ENCODE data around the gene HSD17B13.
"Not testable (repeated sequence)": the region's sequence is repeated elsewhere in the genome, so short reads cannot be mapped to it uniquely, and the experiment has no call there.

Gene HSD17B13, protein sequence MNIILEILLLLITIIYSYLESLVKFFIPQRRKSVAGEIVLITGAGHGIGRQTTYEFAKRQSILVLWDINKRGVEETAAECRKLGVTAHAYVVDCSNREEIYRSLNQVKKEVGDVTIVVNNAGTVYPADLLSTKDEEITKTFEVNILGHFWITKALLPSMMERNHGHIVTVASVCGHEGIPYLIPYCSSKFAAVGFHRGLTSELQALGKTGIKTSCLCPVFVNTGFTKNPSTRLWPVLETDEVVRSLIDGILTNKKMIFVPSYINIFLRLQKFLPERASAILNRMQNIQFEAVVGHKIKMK

DNA sequence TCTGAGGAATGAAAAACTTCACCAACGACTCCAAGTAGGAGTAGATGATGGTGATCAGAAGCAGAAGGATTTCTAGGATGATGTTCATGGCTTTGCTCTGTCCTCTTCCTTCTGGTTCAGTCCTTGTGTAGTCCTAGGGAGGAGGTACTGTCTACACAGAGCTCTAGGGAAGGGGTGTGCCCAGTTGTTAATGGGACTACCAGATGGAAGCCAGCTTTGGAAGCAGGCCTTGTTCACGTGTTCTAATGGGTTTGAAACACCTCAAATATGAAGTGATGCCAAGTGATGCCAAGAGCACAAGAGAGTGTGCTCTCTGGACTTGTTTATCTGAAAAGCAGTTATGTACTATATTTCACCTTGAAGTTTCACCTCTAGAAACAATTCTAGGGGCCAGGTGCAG lies at the start of gene HSD17B13:
HSD17B13 (minus strand) TSS at position 129 of the 400 bp plus-strand sequence; CDS start at position 88, 41 bp downstream.
- DNase-seq, result no peak

DNA sequence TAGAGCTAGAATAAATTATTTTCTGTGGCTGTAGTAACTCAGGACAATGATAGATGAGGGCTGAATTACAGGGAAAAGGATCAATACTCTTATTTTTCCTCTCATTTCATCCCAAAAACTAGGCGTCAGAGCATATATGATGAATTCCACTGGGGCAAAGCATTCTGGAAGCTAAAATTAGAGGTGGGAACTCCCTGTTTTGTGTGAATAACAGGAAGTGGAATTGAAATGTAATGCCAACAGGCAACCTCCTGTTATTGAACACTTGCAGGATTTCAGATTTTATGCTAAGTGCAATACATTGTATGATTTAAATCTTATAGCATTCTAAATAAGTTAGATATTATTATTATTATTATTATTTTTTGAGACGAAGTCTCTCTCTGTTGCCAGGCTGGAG lies 47.4 kb upstream of the HSD17B13 start:
- no peak for DNase-seq

DNA sequence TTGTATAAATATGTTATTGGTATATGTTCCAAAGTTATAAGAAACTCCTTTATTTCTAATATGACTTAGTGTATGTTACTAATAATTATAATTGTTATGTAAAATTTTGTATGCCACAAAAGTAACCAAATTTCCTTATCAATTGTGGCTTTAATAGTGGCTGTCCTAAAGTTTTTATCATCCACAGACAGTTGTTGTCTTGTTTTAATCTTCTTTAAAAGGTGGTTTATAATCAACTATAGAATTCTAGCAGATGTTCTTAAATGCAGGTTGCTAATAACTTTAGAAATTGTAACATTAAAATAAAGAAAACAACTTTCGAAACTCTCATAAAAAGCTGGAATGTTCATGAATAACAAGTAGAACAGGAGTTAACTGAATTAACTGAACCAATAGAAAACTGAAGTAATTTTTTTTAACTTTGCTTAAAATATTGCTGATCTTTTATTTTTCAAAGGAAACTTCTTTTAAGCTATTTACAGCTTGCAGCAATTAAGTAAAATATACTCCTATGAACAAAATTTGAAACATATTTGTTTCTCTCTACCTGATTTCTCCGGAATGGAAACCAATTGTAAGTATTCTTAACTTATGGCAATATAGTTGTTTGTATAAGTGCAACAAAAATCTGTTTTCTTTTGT lies 44.0 kb upstream of the HSD17B13 start:
- no peak for DNase-seq

DNA sequence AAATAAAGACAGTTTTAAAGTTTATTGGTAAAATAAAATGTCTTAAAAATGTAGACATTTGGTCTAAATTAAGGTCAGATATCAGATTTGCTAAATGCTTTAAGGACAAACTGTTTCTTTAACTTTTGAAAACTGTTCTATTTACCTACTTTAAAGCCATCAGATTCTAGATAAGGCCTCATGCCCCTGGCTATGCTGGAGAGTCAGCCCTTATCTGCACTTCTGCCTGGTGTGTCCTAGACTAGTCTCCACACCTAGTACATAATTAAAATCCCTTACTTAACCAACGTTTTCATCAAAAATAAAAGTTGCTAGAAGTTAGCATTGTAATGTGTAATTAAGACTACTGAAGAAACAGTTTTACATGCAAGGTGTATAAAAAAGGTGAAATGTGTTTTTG lies 42.7 kb upstream of the HSD17B13 start:
- no peak for DNase-seq

DNA sequence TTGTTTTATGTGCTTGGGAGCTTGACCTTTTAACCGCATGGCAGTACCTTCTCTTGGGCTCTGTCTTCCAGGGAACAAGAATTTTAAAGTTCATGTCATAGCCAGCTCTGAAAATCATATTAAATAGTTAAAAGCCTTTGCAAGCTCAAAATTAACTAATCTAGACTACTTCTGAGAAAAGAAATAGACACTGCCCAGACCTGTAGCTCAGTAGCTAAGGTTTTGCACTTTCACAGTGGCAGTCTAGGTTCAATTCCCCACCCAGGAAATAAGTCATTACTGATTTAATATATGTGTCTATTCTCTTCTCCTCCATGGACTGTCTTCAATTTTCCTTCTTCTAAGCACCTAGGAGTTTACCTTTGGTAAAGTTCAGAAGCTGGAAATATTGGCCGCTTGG lies 40.9 kb upstream of the HSD17B13 start:
- DNase-seq, result no peak

DNA sequence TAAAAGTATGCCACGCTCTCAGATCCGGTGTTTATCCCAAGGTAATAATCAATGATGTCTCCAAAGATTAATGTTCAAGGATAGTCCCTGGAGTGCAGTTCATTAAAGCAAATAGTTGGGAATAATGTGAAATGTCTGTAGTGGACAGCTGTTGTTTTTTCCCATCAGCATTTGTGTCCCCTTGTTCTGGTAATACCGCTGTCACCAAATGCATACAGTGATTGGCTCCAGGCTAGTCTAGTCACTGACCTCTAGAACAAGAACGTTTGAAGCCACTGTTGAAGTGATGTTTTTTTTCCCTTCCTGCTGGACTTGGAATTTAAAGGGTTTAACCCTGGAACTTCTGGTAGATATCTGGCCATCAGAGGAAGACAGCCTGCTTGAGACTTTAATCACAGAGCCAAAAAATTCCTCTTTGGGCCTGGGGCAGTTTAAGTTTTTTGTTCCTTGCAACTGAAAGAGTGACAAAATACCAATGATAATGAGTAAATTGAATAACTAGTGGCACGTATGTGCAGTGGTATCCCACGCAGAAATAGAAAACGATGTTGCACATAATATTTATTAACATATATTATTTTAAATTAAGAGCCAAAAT lies 37.8 kb upstream of the HSD17B13 start:
- no peak for DNase-seq

DNA sequence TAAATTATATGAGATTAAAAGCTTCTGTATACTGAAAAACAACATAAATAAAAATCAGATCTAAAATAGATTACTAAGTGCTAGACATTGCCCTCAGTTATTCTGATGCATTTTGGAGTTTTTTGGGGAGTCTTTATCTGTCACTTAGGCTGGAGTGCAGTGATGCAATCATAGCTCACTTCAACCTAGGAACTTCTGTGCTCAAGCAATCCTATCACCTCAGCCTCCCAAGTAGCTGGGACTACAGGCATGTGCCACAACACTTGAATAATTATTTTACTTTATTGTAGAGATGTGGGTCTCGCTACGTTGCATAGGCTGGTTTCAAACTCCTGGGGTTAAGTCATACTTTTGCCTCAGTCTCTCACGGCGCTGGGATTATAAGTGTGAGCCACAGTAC lies 36.6 kb upstream of the HSD17B13 start:
- no peak for DNase-seq

DNA sequence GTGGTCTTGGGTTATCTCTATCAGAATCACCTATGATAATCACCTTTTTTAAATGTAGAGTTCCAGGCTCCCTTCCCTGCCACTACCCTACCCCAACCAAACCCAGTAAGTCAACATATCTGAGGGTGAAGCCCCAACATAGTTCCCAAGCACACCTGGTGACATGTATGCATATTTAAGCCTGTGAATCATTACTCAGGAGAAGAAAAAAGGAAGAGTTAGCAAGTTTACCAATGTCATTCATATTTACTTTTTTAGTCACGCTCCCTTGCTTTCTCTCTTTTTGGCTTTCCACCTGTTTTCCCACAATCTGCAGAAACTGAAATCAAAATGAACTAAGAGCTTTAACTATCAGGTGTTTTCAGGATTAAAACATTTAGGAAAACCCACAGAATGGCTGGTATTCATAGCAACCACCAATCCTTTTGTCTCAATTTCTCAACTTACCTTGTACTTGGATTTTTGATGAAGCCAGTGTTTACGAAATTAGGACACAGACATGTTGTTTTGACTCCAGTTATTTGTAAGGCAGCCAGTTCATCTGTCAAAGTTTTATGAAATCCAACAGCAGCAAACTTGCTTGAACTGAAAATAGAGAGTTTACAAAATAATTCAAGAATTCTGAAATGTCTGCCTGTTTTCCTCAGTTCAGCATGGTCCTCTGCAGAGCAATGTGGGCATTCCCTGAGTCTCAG lies 34.3 kb upstream of the HSD17B13 start:
- no peak for DNase-seq

DNA sequence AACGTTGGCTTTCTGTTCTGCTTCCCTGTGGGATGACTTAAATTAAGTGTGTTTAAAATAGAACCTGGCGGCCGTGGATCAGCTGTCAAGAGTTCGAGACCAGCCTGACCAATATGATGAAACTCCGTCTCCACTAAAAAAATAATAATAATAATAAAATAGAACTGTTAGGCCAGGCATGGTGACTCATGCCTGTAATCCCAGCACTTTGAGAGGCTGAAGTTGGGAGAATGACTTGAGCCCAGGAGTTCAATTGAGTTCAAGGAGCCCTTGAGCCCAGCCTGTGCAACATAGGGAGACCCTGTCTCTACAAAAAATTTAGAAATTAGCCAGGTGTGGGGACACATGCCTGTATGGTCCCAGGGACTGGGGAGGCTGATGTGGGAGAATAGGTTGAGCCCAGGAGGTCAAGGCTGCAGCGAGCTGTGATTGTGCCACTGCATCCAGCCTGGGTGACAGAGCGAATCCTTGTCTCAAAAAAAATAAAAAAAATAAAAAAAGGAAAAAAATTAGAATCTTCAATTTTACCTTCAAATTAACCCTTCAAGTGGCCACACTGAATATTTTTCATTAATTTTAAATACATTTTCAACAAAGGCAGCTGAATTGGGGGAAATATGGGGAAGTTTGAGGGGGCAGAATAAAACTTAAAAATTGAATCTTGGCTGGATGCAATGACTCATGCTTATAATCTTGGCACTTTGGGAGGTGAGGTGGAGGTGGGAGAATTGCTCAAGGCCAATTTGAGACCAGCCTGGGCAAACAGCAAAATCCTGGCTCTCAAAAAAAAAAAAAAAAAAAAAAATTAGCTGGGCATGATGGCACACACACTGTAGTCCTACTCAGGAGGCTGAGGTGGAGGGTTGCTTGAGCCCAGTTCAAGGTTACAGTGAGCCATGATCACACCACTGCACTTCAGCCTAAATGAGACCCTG lies 31.8 kb upstream of the HSD17B13 start:
- DNase-seq, result no peak

DNA sequence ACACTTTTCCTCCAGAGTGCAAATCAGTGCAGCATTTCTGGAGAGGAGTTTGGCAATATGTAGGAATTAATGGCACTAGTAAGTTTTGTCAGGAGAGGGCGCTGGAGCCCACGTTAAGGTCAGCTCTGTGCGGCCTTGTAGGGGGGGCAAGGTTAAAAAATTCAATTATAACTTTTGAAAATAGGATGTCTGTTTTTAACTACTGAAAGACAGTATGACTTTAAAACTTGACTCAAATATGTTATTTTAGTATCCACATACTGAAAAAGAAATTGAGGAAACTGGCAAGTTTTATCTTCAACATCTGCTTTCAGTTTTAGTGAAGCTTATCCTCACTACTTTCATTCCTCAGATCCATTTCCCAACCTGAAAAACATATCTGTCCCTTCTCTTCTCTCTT lies 30.9 kb upstream of the HSD17B13 start:
- DNase-seq, result peak in 1 of 2 donors; percentile 20

DNA sequence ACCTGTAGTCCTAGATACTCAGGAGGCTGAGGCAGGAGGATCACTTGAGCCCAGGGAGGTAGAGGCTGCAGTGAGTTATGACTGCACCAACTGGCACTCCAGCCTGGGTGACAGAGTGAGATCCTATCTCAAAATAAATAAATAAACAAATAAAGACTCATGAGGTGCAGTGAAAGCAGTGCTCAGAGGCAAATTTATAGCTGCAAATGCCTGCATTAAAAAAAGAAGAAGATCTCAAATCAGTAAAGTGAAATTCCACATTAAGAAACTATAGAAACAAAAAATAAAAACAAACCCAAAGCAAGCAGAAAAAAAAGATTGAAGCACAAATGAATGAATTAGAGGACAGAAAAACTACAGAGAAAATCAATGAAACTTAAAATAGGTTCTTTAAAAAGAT lies 22.5 kb upstream of the HSD17B13 start:
- DNase-seq, result no peak

DNA sequence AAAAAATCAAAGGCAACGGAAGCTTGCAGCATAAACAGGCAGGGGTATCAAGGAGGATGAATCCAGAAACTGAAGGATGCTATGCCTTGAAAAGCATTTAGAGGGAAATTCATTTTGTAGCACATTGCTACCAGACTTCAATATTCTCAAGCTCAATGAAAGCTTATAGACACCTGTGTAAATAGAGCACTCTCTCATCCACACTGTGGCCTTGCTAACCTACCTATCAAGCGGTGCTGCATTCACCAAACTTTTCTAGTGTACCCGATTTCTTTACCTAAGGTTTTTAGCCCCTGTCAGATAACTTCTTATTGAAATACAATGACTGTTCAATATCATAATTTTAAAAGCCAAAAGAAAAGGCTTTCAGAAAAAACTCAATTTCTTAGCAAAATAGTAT lies 20.2 kb upstream of the HSD17B13 start:
- no peak for DNase-seq

DNA sequence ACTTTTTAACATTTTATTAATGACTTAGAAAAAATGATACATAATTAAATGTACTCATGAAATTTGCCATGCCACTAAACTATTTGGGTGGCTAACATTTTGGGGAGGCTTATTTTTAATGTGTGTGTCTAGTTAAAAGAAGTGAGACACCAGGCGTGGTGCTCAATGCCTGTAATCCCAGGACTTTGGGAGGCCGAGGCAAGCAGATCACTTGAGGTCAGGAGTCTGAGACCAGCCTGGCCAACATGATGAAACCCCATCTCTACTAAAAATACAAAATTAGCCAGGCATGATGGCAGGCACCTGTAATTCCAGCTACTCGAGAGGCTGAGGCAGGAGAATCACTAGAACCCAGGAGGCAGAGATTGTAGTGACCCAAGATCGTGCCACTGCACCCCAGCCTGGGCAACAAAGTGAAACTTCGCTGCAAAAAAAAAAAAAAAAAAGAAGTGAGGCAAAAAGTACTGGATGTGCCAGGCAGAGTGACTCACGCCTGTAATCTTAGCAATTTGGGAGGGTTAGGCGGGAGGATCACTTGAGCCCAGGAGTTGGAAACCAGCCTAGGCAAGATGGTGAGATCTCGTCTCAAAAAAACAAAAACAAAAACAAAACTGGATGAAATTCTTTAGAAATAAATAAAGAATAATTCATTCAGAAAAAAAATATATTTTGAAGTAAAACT lies 19.4 kb upstream of the HSD17B13 start:
- not testable (repeated sequence) for DNase-seq

DNA sequence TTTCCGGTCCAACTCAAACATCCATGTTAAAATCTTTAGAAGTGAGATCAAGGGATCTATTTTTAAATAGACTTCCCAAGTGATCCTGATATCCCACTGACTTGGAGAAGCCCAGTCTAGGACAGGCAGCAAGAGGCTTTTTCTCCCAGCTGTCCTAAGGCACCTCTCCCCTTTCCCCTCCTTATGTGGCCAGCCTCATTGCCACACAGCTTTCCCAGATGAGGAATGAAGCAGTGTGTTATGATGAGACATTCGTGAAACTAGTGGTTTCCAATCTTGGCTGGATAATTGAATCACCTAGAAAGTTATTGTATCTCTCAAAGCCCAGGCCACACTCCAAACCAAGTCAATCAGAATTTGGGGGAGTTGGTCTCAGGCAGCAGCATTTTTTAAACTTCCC lies 16.8 kb upstream of the HSD17B13 start:
- no peak for DNase-seq

DNA sequence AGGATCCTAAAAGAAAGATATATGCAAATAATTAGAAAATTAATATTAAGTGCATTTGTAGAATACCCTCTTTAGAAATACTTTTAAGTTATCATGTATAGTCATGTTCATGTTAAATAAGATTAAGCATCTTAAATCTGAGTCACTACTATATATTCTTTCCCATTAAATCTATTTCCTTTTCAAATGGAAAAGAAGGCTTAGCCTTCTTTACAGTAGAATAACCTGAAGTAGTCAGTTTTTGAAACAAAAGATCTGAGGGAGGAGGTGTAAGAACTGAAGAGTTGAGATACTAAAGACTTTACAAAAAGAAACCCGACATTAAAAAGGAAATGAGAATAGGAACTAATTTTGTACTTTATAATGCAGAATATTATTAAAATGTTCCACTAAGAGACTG lies 14.7 kb upstream of the HSD17B13 start:
- no peak for DNase-seq

DNA sequence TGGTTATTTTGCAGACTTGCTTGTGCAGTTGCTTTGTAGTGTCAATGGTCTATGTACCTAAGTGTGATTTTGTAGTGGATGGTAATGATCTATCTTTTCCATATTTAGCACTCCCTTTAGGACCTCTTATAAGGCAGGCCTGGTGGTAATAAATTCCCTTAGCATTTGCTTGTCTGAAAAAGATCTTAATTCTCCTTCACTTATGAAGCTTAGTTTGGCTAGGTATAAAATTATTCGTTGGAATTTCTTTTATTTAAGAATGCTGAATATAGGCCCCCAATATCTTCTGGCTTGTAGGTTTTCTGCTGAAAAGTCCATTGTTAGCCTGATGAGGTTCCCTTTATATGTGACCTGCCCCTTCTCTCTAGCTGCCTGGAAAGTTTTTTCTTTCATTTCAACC lies 10.6 kb upstream of the HSD17B13 start:
- no peak for DNase-seq

DNA sequence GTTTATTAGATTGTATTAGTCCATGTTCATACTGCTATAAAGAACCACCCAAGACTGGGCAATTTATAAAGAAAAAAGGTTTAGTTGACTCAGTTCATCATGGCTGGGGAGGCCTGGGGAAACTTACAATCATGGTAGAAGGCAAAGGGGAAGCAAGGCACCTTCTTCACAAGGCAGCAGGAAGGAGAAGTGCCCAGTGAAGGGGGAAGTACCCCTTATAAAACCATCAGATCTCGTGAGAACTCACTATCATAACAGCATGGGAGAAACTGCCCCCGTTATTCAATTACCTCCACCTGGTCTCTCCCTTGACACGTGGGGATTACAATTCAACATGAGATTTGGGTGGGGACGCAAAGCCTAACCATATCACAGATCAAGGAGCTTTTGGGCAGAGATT lies 8.1 kb upstream of the HSD17B13 start:
- no peak for DNase-seq

DNA sequence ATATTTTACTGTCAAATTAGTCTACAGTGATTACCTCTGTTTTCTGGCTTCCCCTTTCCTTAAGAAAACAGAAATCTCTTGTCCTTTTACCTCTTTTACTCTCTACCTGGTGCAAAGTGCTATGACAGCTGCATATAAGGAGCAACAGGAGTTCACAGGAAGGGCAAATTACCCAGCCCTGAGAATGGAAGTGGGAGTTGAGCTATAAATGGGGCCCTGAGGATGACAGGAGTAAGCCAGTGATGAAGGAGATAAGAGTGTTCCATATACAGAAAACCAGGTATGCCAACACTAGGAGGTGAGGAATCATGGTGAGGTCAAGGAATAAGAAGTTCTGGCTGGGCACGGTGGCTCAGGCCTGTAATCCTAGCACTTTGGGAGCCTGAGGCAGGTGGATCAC lies 4.5 kb upstream of the HSD17B13 start:
- no peak for DNase-seq

DNA sequence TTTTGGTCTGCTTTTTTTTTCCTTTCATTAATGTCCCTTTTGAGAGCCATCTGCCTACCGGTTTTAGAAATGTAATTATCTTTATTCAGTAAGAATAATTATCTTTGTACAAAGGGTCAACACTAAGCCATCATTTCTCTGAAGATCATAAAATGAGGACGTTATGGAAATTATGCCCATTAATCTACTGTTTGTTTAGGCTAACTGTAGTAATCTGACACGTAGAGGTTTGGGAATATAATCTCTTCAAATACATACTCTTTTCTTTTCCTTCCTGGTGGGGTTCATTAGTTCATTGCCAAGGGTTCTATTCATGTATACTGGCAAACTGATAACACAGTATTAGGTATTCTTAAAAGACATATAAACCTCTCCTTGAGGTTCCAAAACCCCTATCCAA lies 3.8 kb upstream of the HSD17B13 start:
- no peak for DNase-seq

DNA sequence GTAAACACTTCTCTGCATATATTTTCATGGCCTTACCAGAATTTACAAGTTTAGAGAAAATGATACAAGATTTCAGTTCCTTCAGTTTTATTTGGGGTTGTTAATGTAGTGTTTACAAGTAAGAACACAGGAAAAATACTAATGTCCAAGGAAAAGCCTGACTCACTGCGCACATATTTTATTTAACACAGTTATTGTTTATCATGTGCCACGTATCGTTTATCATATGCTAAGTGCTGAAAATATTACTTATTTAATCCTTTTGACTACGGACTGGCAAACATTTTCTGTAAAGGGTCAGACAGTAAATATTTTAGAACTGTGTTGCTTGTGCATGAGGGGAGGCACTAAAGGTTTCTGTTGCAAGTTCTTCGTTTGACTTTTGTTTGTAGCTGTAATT lies 794 bp downstream of the HSD17B13 start:
- DNase-seq, result no peak

DNA sequence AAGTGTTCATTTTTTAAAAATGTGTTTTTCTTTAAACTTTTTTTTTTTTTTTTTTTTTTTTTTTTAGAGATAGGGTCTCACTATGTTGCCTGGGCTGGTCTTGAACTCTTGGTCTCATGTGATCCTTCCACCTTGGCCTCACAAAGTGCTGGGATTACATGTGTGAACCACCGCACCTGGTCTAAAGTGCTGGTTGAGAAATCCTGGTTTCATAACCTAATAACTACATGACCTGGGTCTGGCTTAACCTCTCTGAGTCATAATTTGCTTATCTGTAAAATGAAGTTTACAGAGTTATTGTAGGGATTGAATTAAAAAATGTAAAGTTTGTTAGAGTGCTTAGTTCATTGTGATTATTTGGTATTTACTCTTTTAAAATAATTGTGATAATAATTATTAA lies 5.2 kb downstream of the HSD17B13 start:
- no peak for DNase-seq

DNA sequence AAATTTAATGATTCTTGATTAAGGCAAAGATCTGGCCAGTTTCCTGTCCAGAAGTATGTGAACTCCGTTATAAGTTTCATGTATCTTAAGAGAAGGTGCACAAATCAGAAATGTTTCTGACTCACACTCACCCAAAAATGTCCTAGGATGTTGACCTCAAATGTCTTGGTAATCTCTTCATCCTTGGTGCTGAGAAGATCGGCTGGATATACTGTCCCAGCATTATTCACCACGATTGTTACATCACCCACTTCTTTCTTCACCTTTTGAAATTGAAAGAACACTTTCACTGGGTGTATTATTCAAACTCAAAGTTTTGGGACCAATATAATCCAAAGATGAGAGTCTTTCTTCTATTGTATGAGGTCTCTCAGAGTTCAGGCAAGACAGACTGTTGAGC lies 5.7 kb downstream of the HSD17B13 start:
- no peak for DNase-seq
